ENCODE data around the gene C11orf98.

C11orf98 gene

GRCh38 chr11:62648967-62649364, 16.0 kb downstream of the C11orf98 start:
- H3K4me3 ChIP-seq (ENCODE audit: insufficient read depth, low read length, poor library complexity, severe bottlenecking) = no peak overlapping the region
- H4K20me1 ChIP-seq (ENCODE audit: low read depth, low read length) = no peaks in the 10 kb centered on the region
- no peaks in the 10 kb centered on the region for H3K27me3 ChIP-seq (ENCODE audit: low read length)
- no peaks in the 10 kb centered on the region for H3K9me3 ChIP-seq (ENCODE audit: insufficient read depth, low read length)
- H3K79me2 ChIP-seq (ENCODE audit: insufficient read depth, low read length) = peaks cover 46% of the 10 kb centered on the region
- TF ChIP-seq EZH2phosphoT487 (conservative IDR thresholded peaks at IDR 0.05; ENCODE audit: low read length) (no peak), CTCF (IDR thresholded peaks at IDR 0.05; ENCODE audit: insufficient read depth, low read length, poor library complexity, severe bottlenecking) (no peak)
- no peak overlapping the region for H3K27ac ChIP-seq (ENCODE audit: low read depth, low read length)
- H2AFZ ChIP-seq (ENCODE audit: low read depth, low read length, severe bottlenecking) = no peak overlapping the region
- no peaks in the 10 kb centered on the region for H3K36me3 ChIP-seq (ENCODE audit: low read length)
- no peak overlapping the region for H3K4me2 ChIP-seq (ENCODE audit: low read depth, low read length, poor library complexity, severe bottlenecking)
- no peaks in the 10 kb centered on the region for H3K9me2 ChIP-seq (replicated peaks; ENCODE audit: insufficient read depth, low read length)
- peaks cover 4% of the 10 kb centered on the region for H3F3A ChIP-seq (ENCODE audit: insufficient read depth)
- H3K9ac ChIP-seq (ENCODE audit: low read length) = no peak overlapping the region

GRCh38 chr11:62648185-62648966, 16.6 kb downstream of the C11orf98 start:
- Histone ChIP-seq H3K9ac (ENCODE audit: low read length) (no peak overlapping the region), H3K9me3 (ENCODE audit: insufficient read depth, low read length) (no peaks in the 10 kb centered on the region), H3K4me2 (ENCODE audit: low read depth, low read length, poor library complexity, severe bottlenecking) (no peak overlapping the region), H4K20me1 (ENCODE audit: low read depth, low read length) (no peaks in the 10 kb centered on the region), H3K79me2 (ENCODE audit: insufficient read depth, low read length) (peaks cover 52% of the 10 kb centered on the region), H3K27ac (ENCODE audit: low read depth, low read length) (no peak overlapping the region), H2AFZ (ENCODE audit: low read depth, low read length, severe bottlenecking) (no peak overlapping the region), H3F3A (ENCODE audit: insufficient read depth) (peaks cover 4% of the 10 kb centered on the region), H3K9me2 (replicated peaks; ENCODE audit: insufficient read depth, low read length) (no peaks in the 10 kb centered on the region), H3K36me3 (ENCODE audit: low read length) (no peaks in the 10 kb centered on the region), H3K27me3 (ENCODE audit: low read length) (no peaks in the 10 kb centered on the region), H3K4me3 (ENCODE audit: insufficient read depth, low read length, poor library complexity, severe bottlenecking) (no peak overlapping the region)
- TF ChIP-seq EZH2phosphoT487 (conservative IDR thresholded peaks at IDR 0.05; ENCODE audit: low read length) = no peak
- no peak for TF ChIP-seq CTCF (IDR thresholded peaks at IDR 0.05; ENCODE audit: insufficient read depth, low read length, poor library complexity, severe bottlenecking)

- H3F3A ChIP-seq (ENCODE audit: insufficient read depth) = peaks cover 4% of the 10 kb centered on the region
Measured at GRCh38 chr11:62647609-62648005, 17.4 kb downstream of the C11orf98 start.

More at GRCh38 chr11:62647609-62648005, 17.4 kb downstream of the C11orf98 start:
- Histone ChIP-seq H3K27ac (ENCODE audit: low read depth, low read length) (no peak overlapping the region), H3K27me3 (ENCODE audit: low read length) (no peaks in the 10 kb centered on the region), H3K9me2 (replicated peaks; ENCODE audit: insufficient read depth, low read length) (no peaks in the 10 kb centered on the region), H3K4me2 (ENCODE audit: low read depth, low read length, poor library complexity, severe bottlenecking) (no peak overlapping the region), H3K79me2 (ENCODE audit: insufficient read depth, low read length) (peaks cover 55% of the 10 kb centered on the region), H4K20me1 (ENCODE audit: low read depth, low read length) (no peaks in the 10 kb centered on the region), H3K9ac (ENCODE audit: low read length) (no peak overlapping the region), H3K36me3 (ENCODE audit: low read length) (no peaks in the 10 kb centered on the region), H2AFZ (ENCODE audit: low read depth, low read length, severe bottlenecking) (no peak overlapping the region), H3K4me3 (ENCODE audit: insufficient read depth, low read length, poor library complexity, severe bottlenecking) (no peak overlapping the region), H3K9me3 (ENCODE audit: insufficient read depth, low read length) (no peaks in the 10 kb centered on the region)
- no peak for TF ChIP-seq CTCF (IDR thresholded peaks at IDR 0.05; ENCODE audit: insufficient read depth, low read length, poor library complexity, severe bottlenecking)
- TF ChIP-seq EZH2phosphoT487 (conservative IDR thresholded peaks at IDR 0.05; ENCODE audit: low read length) = no peak
